Measurements from ENCODE around the gene PITPNC1. TPM values are rescaled to one million over a fixed set of nuclear protein-coding genes. Genes with fewer than 3 reads are reported as not detected.

The PITPNC1 gene
- total RNA-seq, 1 experiment from 2014 or later, result 37.5 TPM

DNA sequence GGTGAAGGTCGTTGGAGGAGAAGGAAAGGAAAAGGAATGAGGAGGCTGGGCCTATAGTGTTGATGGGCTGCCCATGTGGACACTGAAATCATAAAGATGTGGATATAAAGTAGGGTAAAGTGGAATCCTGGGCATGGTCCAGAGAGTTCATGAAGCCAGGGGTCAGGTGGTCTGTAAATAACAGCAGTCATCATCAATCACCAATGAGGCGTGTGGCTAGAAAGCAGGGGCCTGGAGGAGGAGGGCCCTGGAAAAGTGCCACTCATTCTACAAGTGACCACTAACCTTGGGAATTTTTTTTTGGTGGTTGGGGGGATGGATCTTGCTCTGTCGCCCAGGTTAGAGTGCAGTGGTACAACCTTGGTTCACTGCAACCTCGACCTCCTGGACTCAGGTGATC is 225.4 kb downstream of the PITPNC1 start:
- H3K23me2 ChIP-seq (ENCODE audit: insufficient read length, low read depth, low read length, poor library complexity, severe bottlenecking), result no peaks in the 10 kb centered on the region
- no peak overlapping the region for H3K14ac ChIP-seq (ENCODE audit: insufficient read depth, low read length)
- H2BK5ac ChIP-seq (ENCODE audit: insufficient read length, low read length), result no peak overlapping the region
- H3K4me2 ChIP-seq (ENCODE audit: insufficient read depth, insufficient read length, low read length), result no peak overlapping the region
- H3K4me1 ChIP-seq (ENCODE audit: insufficient read depth, low read length), result no peaks in the 10 kb centered on the region; the same call in 1 of the 2 replicates
- H2BK20ac ChIP-seq (ENCODE audit: low read depth, low read length, poor library complexity, severe bottlenecking), result no peak overlapping the region
- no peak overlapping the region for H3K4ac ChIP-seq (ENCODE audit: low read depth, low read length)
- no CpG with 5 or more reads among the region's 4 CpGs for WGBS (ENCODE audit: extremely low coverage, insufficient read length, low lambda C conversion rate)
- no peak overlapping the region for H2BK15ac ChIP-seq (ENCODE audit: low read depth, low read length)
- H3K27ac ChIP-seq (ENCODE audit: insufficient read length, low read depth, low read length), result no peak overlapping the region
- Mint-ChIP-seq H3K4me3 (no peak overlapping the region), H3K27me3 (ENCODE audit: low read depth) (no peaks in the 10 kb centered on the region), H3K27ac (peak overlapping the region in 2 of 3 experiments; percentile 11 to 45; a peak in 3 of 7 replicates), H3K9me3 (peaks cover 7 to 9% of the 10 kb centered on the region in 2 experiments; a peak in 3 of 5 replicates), H3K36me3 (ENCODE audit: insufficient read depth in 1 of 3, low read depth in 3 of 3) (peaks cover 12 to 23% (median 15%) of the 10 kb centered on the region in 3 experiments), H3K4me1 (peaks cover 17 to 18% of the 10 kb centered on the region in 2 experiments)
- no peaks in the 10 kb centered on the region for H3K79me2 ChIP-seq (ENCODE audit: insufficient read depth, low read length)
- TF ChIP-seq, protein P1, sequence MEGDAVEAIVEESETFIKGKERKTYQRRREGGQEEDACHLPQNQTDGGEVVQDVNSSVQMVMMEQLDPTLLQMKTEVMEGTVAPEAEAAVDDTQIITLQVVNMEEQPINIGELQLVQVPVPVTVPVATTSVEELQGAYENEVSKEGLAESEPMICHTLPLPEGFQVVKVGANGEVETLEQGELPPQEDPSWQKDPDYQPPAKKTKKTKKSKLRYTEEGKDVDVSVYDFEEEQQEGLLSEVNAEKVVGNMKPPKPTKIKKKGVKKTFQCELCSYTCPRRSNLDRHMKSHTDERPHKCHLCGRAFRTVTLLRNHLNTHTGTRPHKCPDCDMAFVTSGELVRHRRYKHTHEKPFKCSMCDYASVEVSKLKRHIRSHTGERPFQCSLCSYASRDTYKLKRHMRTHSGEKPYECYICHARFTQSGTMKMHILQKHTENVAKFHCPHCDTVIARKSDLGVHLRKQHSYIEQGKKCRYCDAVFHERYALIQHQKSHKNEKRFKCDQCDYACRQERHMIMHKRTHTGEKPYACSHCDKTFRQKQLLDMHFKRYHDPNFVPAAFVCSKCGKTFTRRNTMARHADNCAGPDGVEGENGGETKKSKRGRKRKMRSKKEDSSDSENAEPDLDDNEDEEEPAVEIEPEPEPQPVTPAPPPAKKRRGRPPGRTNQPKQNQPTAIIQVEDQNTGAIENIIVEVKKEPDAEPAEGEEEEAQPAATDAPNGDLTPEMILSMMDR (conservative IDR thresholded peaks at IDR 0.05), result no peak
- H2BK12ac ChIP-seq (ENCODE audit: insufficient read length, low read depth, low read length), result no peak overlapping the region
- H4K20me1 ChIP-seq (ENCODE audit: control insufficient read depth, insufficient read depth, insufficient read length), result no peaks in the 10 kb centered on the region
- H3K18ac ChIP-seq (ENCODE audit: insufficient read length, low read depth, low read length), result no peak overlapping the region
- no peak overlapping the region for H2AFZ ChIP-seq (ENCODE audit: low read length)
- H2BK120ac ChIP-seq (ENCODE audit: low read depth, low read length, poor library complexity, severe bottlenecking), result no peak overlapping the region
- no peak for DNase-seq
- H3K27me3 ChIP-seq (ENCODE audit: insufficient read depth, low read length), result no peaks in the 10 kb centered on the region
- H3K79me1 ChIP-seq (ENCODE audit: insufficient read depth, low read depth, low read length, poor library complexity, severe bottlenecking), result no peaks in the 10 kb centered on the region
- no peak overlapping the region for H3K23ac ChIP-seq (ENCODE audit: insufficient read length, low read depth, low read length)
- no peak overlapping the region for H4K8ac ChIP-seq (replicated peaks; ENCODE audit: insufficient read length, low read depth, low read length)
- H3K9me3 ChIP-seq (ENCODE audit: control insufficient read depth, low read depth, low read length), result no peaks in the 10 kb centered on the region
- no peak overlapping the region for H4K91ac ChIP-seq (ENCODE audit: insufficient read length, low read depth, low read length)
- H3K9ac ChIP-seq (ENCODE audit: extremely low read depth, insufficient read length, low read length), result no peak overlapping the region
- no peak overlapping the region for H3T11ph ChIP-seq (ENCODE audit: low read length)
- no peak overlapping the region for H3K56ac ChIP-seq (ENCODE audit: insufficient read length, low read depth, low read length)
- H4K5ac ChIP-seq (ENCODE audit: insufficient read length, low read depth, low read length), result no peak overlapping the region
- no peak overlapping the region for H2AK5ac ChIP-seq (ENCODE audit: insufficient read length, low read length)

Data from H9 (cell line).